ENCODE results near the gene NRAS.
A peak's percentile ranks its signal among the peaks of the same experiment; 100 is the strongest.

NRAS gene

DNA sequence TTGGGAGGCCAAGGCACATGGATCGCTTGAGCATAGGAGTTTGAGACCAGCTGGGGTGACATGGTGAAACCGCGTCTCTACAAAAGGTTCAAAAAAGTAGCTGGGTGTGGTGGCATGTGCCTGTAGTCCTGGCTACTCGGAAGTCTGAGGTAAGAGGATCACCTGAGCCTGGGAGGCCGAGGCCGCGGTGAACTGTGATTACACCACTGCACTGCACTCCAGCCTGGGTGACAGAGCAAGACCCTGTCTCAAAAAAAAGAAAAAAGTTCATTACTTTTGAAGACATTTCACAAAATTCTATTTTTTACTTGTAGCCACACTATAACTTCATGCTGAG is 44.7 kb downstream of the NRAS start:
- DNase-seq = no peak

DNA sequence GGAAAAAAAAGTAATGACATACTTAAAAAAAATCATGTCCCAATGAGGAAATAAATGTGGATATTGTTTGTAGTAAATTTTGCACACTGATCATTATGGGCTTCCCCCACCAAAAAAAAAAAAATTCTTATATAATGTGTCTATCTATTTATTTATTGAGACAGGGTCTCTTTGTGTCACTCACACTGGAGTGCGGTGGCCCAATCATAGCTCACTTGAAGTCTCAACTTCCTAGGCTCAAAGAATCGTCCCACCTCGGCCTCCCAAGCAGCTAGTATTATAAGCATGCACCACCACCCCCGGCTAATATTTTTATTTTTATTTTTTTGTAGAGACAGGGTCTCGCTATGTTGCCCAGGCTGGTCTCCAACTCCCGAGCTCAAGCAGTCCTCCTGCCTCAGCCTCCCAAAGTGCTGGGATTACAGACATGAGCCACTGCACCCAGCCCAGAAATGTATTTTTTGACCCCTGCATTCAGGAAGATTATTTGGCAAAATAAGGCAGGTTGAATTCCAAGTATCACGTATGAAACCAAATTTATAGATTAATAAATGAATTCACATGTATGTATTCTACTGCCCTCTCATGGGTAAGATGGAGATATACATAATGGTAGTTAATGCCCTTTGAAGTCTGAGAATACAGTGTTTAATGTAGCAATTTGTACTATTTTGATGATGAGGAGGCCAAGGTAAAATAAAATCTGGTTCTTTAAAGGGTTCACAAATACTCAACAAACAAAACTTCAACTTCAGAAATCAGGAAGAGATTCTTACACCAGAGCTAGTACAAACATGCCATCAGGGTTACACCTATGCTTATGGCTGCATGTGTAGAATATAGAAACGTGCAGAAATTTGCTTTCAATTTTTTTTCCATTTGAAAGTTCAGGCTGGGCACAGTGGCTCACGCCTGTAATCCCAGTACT is 45.3 kb downstream of the NRAS start:
- DNase-seq = peak; percentile 50

DNA sequence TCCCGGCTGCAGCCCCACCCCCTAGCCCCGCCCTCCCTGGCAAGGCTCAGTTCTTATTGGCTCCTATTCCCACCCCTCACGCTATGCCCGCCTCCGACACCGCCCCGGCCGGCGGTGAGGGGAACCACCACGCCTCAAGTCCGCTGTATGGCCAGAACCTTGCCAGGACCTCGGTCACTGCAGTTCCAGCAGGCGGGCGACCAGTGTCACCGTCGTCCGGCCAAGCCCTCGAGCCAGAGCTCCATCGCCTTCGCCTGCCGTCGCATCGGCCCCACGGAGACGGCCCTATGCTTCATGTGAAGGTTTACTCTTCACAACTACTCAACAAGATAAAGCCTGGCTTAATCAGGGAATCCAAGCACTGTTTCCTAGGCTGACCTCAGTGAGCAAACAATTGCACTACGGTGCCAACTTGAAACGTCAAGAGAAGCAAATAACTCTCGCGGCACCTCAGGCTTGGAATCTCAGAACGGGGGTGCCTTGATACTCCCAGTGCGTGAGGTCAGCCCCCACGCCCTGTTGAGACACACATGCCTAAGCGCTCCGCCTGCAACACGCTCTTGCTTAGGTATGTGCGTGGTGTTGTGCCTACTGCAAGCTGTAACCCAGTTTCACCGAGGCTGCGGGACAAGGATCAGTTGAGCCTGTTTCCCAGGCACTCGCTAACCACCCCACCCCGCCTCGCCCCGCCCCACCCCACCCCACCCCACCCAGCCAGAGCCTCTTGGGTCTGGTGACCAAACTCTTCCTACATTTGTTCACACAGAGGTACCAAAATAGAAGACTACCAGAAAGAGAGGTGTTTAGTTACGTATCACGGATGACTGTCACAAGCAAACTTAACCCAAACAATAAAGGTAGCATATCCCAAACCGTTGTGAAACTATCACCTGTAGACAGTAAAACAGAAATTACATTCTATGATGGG is 46.2 kb downstream of the NRAS start:
- peak; percentile 88 for DNase-seq

DNA sequence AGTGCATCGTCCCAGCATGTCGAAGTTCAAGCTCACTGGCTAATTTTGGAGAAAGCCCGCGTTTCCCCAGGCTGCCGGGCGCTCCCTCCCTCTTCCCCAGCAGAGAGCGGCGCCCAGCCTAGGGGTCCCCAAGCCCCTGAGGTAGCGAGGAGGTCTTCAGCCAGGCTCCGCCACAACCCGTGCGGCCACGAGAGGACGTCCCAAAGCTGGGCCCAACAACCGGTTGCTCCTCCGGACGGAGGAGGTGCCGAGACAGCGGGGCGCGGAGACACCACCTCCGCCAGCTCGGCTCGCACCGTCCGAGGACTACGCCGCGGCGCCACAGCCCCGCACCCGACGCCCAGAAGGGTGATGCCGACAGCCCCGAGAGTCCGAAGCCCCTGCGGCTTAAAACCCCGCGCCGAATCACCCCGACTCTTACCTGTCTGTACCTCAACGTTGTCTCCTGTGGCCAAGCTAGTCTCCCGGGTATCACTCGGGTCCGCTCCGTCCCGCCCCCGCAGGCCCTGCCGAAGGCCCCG is 46.9 kb downstream of the NRAS start, which contains the start of gene DENND2C:
Gene DENND2C, minus strand, starts transcription at position 488 of the 521 bp plus-strand sequence. CDS start 44,065 bp downstream, outside the sequence.
- peak; percentile 48 for DNase-seq

DNA sequence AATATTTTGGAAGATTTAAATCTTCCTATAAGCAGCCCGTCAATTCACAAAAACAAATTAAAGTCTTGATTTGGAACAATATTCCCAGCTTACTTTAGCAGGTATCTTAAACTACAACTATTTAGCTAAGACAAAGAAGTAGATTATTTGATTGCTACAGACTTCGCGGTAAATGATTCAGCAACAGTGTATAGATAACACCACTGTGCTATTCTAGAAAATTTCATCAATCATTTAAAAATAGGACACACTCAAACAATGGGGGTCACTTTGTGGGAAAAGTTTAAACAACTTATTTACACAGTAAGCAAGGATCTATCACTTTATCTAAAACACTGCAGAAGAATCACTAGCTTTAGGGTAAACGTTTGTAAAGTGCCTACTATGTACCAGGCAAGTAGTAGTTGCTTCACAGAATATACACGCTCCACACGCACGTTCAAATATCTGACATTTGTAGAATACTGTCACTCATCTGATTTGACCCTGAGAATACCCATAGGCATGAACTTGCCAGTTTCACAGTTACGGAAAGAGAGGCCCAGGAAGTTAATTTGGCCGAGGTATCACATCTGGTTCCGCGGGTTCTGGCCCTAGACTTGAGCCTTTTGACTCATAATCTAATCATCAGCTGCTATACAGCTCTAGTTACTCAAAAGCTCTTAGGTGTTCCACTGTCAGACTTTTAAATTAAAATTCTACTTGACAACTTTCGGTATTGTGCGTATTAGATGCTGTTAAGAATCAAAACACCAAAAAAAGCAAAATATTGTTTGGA is 47.6 kb downstream of the NRAS start:
- DNase-seq = peak; percentile 75

DNA sequence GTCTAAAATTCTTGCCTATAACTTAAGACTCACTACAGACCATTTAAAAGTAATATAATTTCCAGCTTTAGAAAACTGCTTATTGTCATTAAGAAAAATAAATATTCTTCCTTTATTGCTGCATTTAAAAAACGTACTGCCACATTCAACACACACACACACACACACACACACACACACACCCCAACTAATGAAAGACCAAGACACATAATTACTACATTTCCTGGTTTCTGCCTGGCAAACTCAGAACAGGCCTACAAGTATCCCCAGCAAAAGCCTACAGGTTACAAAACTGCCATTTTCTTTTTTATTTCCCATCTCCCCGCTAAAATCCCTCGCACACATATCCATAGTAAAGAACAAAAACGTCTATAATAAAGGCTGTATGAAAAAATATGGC is 48.2 kb downstream of the NRAS start:
- DNase-seq = no peak

DNA sequence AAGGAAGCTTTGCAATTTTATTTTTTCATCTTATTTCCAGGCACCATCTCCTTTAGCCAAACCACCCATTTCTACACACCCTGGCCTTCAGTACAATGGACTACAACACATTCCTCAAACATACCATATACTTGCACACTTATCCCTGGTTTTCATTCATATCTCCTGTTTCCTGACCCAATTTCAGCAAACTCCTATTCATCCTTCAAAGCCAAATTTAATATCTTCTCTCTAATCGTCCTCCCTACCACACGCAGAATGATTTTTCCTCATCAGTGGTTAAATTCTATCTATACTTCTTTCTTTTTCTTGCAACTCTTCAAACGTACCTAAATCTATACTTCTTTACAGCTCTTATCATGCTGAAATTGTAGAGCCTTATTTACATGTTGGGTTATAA is 49.6 kb downstream of the NRAS start:
- DNase-seq = no peak

DNA sequence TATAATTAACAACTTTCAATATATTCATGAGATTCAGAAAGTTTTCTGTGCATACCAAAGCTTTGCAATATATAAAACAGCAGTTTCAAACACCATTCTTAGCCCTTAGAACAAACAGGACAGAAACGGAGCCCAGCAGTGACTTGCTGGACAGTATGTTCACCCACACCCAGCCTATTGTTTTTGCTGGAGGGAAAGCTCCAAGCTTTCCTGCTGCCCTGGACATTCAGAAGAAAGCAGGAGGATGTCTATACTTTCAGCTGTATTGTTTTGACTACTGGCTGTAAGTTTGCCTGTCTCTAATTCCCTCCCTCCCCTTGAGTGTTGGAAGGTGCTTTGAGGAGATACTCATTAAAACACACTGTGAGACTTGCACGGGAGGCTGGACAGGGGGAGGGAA is 56.3 kb downstream of the NRAS start:
- no peak for DNase-seq
